Hepatic stellate cell (primary cell): ENCODE measurements around the gene FAM72B.
A peak's percentile ranks its signal among the peaks of the same experiment; 100 is the strongest.
"Not testable (repeated sequence)": the region's sequence is repeated elsewhere in the genome, so short reads cannot be mapped to it uniquely, and the experiment has no call there.

ENCODE experiments used
- DNase-seq: peaks from one replicate; pipeline ENCODE4 v3.0.0; 2011; ENCODE audit warnings: low spot score

FAM72B gene

DNA sequence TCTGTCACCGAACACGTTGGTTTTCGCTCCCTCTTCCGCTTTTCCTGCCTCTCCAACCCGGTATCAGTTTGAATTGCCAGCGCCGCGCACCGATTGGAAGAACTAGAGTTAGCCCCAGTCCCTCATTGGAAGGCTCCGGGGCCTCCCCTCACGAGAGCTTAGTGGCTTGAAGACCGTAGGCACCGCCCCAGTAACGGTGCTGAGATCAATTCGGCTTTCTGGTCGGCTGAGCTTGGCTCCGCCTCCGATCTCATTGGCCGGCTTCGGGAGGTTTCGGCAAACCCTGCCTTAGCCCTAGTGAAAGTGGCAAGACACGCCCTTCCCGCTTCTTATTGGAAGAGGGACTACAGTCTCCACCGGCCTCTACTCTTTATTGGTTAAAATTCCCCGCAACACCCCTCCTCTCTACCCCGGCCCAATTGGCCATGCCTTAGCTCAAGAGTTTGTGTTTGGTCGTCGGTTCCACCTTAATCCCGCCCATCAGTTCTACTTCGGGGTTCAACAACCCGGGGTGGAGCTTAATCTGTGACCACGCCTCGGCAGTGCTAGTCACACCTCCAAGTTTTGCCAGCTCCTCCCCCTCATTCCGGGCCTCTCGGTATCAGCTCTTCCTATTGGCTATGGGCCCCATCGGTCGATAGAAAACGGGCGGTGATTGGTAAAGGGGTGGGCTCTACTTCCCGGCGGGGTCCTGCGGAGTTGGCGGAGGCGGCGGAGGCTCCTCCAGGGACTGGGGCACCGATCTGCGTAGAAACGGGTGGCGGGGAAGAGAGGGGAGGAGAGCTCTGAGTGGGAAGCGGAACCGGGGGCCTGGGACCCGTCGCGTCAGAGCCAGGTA, at the start of gene FAM72B, which contains the start of gene SRGAP2C:
FAM72B (minus strand) TSS at position 51 of the 838 bp plus-strand sequence. CDS start 851 bp downstream, outside the sequence.
SRGAP2C (plus strand) TSS at position 686 of the 838 bp plus-strand sequence. CDS start 2,472 bp downstream, outside the sequence.
- peak; percentile 76 for DNase-seq

GRCh38 chr1:121232445-121233125, 48.4 kb upstream of the FAM72B start:
- DNase-seq: not testable (repeated sequence)

DNA sequence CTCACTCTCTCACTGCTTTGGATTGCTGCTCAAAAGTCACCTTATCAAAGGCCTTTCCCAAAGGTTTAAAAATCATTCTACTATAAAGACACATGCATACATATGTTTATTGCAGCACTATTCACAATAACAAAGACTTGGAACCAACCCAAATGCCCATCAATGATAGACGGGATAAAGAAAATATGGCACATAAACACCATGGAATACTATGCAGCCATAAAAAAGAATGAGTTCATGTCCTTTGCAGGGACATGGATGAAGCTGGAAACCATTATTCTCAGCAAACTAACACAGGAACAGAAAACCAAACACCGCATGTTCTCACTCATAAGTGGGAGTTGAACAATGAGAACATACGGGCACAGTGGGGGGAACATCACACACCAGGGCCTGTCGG, 46.5 kb upstream of the FAM72B start:
- DNase-seq: not testable (repeated sequence)

GRCh38 chr1:121227544-121228330, 43.6 kb upstream of the FAM72B start:
- DNase-seq: not testable (repeated sequence)

DNA sequence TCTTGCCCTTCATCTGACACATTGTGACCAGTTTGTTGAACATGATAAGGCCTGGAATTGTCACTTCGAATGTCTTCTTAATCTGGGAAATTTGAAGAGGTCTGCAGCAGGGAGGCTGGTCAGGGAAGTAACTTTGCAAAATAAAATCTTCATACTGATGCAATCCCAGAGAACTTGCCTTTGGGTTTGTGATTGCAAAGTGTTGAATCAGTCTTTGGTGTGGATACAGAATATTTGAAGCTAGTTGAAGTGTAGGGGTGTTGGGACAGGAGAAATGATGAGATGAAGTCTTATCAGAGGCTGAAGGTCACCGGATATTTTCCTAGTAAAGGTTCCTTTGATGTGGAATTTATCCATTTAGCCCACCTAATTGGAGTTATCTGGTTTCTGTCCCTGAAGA, 42.8 kb upstream of the FAM72B start:
- DNase-seq: not testable (repeated sequence)

DNA sequence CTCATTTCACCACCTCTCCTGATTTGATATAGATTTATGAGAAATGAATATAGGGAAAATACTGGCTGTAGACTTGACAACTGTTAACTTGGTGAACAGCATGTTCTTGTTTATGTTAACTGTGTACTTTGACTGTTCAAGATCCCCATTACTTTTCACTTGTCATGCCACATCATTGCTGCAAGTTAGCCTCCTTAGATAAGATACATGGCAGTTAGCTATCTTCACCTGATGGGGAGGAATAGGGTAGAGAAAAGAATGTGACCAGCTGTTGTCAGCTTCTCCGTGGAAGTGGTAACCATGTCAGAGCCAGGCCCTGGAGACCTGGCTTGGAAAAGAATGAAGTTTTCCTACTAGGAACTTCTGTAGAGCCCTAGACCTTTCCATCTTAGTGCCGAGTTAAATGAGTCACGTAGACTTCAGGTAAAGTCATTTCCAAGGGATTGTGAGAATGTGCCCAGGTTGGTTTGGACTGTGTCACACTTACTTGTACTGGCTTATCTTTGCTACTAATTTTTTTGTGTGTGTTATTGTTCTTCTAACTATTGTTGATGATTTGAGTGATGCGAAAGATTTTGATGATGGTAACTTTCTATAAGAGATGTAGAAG, 42.3 kb upstream of the FAM72B start:
- DNase-seq: not testable (repeated sequence)

- DNase-seq: not testable (repeated sequence)
These were observed 40.6 kb upstream of the FAM72B start for GRCh38 chr1:121224714-121225113.

GRCh38 chr1:121221770-121222169, 37.6 kb upstream of the FAM72B start:
- DNase-seq: not testable (repeated sequence)

DNA sequence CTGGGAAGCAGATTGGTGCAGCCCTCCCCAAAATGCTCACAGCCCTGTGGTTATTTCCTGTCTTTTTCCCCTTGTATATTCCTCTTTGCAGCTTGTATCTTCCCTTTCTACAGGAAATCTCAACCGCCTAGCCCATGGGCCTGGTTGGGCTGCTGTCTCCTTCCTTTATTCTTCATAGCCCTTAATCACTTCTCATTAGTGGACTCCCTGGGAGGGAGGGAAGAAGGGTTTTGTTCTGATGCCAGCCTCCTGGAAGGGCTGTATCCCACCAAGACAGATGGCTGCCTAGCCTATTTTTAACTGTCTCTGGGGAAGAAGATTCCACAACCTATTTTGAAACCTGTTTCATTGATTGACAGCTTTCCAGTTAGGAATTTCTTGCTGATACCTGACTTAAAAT, 32.5 kb upstream of the FAM72B start:
- DNase-seq: not testable (repeated sequence)

GRCh38 chr1:121215699-121216417, 31.7 kb upstream of the FAM72B start:
- DNase-seq: not testable (repeated sequence)

GRCh38 chr1:121214544-121215156, 30.5 kb upstream of the FAM72B start:
- not testable (repeated sequence) for DNase-seq

DNA sequence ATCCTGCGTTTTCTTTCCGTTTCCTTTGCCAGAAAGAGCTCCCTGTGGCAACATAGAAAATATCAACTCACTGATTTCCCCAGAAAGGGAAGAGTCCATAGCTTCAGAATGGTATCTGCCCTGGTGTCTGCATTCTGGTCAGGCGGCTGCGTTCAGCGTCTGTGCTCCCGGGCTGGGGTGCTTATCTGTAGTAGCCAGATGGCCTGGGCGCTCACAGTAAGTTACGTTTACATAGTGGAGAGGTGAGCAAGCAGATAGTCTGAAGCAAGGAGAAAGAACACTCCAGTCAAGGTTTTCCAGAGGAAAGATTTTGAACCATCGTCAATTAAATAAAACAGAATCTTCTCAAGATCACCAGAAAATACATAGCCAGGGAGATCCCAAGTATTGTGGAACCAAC, 29.4 kb upstream of the FAM72B start:
- DNase-seq: not testable (repeated sequence)

- DNase-seq: not testable (repeated sequence)
These were observed 26.6 kb upstream of the FAM72B start for GRCh38 chr1:121210778-121211177.

DNA sequence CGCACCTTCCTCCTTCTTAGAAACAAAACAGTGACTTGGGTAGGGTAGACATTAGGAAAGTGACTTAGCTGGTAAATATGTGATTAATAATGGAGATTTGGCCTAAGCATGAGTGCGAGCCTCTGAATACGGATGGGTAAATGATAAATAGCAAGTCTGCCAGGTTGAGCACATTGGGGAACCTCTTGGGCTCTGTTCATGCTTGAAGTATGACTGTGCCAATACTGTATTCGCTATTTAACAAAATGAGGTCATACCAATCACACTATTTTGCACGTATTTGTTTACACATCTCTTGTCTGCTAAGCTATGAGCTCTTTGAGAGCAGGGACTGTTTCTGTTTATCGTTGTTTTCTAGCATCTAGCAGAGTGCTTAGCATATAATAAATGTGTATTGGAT, 24.2 kb upstream of the FAM72B start:
- DNase-seq: not testable (repeated sequence)

- DNase-seq: not testable (repeated sequence)
These were observed 23.2 kb upstream of the FAM72B start for GRCh38 chr1:121207328-121207727.

- DNase-seq: not testable (repeated sequence)
These were observed 21.9 kb upstream of the FAM72B start for GRCh38 chr1:121205786-121206711.

DNA sequence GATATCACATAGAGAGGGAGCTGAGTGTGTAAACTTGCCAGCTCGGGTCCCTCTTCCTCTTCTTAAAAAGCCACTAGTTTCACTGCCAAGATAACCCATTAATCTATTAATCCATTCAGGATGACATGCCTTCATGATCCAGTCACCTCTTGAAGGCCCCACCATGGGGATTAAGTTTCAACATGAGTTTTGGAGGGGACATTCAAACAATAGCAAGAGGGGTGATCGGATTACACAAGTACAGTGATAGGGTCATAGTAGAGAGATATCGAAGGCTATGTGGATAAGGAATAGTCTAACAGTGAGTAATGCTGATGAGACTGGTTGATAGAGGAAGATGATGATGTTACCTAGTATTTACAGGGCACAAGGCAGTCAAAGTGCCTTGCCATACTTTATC, 18.8 kb upstream of the FAM72B start:
- not testable (repeated sequence) for DNase-seq

DNA sequence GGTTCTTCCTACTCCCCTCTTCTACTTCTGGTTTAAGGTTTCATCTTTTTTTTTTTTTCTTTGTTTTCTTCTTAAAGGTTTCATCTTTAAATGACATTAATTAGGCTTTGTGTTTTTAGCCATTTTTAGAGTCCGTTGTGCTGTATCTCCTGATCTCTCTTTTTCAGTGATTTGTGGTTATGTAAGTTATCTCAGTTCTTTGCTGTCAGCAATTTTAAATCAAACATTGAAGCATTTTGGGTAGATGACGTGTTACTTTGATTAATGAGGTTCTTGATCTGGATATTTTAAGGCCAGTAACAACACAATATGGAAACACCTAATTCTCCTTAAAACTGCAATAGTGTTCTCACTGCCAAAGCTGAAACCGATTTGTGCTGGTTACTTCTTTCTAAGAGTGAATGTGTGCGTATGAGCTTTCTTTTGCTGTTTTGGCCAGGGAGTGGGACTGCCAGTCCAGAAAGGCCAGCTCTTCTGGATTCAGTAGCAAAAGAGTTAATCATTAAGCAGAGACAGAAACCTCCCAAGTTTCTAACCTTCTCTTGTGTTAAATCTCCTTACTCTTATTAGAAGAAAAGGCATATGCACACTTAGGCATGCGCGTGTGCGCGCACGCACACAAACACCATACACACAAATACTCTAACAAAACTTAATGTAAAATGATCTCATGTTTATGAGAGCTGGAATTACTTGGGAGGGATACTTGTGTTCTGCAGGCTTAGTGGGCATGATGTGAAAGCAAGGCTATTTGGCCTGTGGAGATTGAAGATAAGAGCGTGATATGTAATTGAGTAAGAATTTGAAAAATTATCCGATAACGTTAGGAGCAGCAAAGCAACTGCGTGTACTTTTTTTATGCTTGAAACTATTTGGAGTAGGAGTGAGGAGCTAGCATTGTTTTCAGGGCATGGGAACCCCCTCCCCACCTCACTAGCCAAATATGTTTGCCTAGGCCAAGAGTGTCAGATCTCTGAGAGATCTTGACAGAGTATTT, 17.1 kb upstream of the FAM72B start:
- DNase-seq: not testable (repeated sequence)
